A549 (cell line): ENCODE data around the gene MINDY4. TPM values are rescaled to one million over a fixed set of nuclear protein-coding genes. Genes with fewer than 3 reads are reported as not detected.

Experiments
- ATAC-seq, 2 experiments: fragments of 200-7000 bp in 1 of 2; fragments of >200 bp in 1 of 2; cut with Nextera tagmentation in 1 of 2; cut with Tn5 transposase in 1 of 2; 3 replicates each; pipeline versions ENCODE4 v1.8.0 to v1.9.1; 2018 to 2020; ENCODE audit warnings: mild to moderate bottlenecking in 1 of 2, moderate library complexity in 1 of 2
- CTCF ChIA-PET: fragments of 300-600 bp; sonication (Branson Sonifier 250); formaldehyde crosslinking; extraction: SDS; loops from one replicate; lab custom pipeline; 2021; ENCODE audit warnings: antibody characterized with exemption, inconsistent platforms; lab: Yijun Ruan, JAX
- POLR2A ChIA-PET: fragments of 350-600 bp; formaldehyde crosslinking; extraction: SDS; loops from one replicate; lab custom pipeline; 2021; ENCODE audit warnings: antibody characterized with exemption, inconsistent platforms; lab: Yijun Ruan, JAX
- DNase-seq, 2 experiments: peaks; one replicate each; pipeline versions ENCODE4 v3.0.0 to v3.0.0-alpha.2; 2011 to 2016; ENCODE audit warnings: low read depth in 1 of 2, low spot score in 1 of 2
- FAIRE-seq: peaks from 2 replicates; lab custom pipeline; 2011; peaks lifted over from hg19 to GRCh38; lab: Jason Lieb, UNC
- H3K27ac ChIP-seq, 2 experiments: fragments of >200 bp; sonication (Bioruptor Twin); formaldehyde crosslinking; 3 replicates each; pipeline ENCODE4 v1.5.1; 2016 to 2017
- H3K4me1 ChIP-seq: fragments of >200 bp; sonication (Bioruptor Twin); formaldehyde crosslinking; 3 replicates; pipeline ENCODE4 v1.6.1; 2016
- H3K4me2 ChIP-seq: fragments of >200 bp; sonication (Bioruptor Twin); formaldehyde crosslinking; 3 replicates; pipeline ENCODE4 v1.6.1; 2016
- H3K4me3 ChIP-seq: fragments of >200 bp; sonication (Bioruptor Twin); formaldehyde crosslinking; 3 replicates; pipeline ENCODE4 v1.5.1; 2016
- H3K9me3 ChIP-seq: fragments of >200 bp; sonication (Bioruptor Twin); formaldehyde crosslinking; 3 replicates; pipeline ENCODE4 v1.6.1; 2016
- BCL3 ChIP-seq: fragments of >200 bp; sonication (Bioruptor Twin); formaldehyde crosslinking; IDR thresholded peaks from 3 replicates; pipeline ENCODE4 v1.6.1; 2016
- E2F6 ChIP-seq: IDR thresholded peaks from 2 replicates; pipeline ENCODE4 v1.6.1; 2012; ENCODE audit warnings: low read depth, borderline replicate concordance
- EHF ChIP-seq: fragments of 250-450 bp; sonication (Bioruptor Pico); IDR thresholded peaks from 2 replicates; pipeline ENCODE4 v1.5.0; 2020; ENCODE audit warnings: mild to moderate bottlenecking
- ELK1 ChIP-seq: fragments of 150-350 bp; IDR thresholded peaks from 2 replicates; pipeline ENCODE4 v1.6.1; 2014; ENCODE audit warnings: low read depth, mild to moderate bottlenecking, low read length
- FOSL2 ChIP-seq, 2 experiments: fragments of 450-650 bp in 1 of 2; fragments of >200 bp in 1 of 2; sonication (Bioruptor Twin) in 1 of 2; formaldehyde crosslinking; IDR thresholded peaks; 2 replicates each; pipeline versions ENCODE4 v1.5.0 to v1.6.1; 2016 to 2020; ENCODE audit warnings: mild to moderate bottlenecking in 1 of 2, moderate library complexity in 1 of 2
- HDAC2 ChIP-seq: fragments of 200-600 bp; sonication (generic); IDR thresholded peaks from 2 replicates; pipeline ENCODE4 v1.6.1; 2016
- HES2 ChIP-seq: fragments of >200 bp; sonication (Bioruptor Twin); formaldehyde crosslinking; IDR thresholded peaks from 2 replicates; pipeline ENCODE4 v1.6.1; 2016
- HMGXB4 ChIP-seq: fragments of 250-450 bp; sonication (Bioruptor Pico); IDR thresholded peaks from 2 replicates; pipeline ENCODE4 v1.5.0; 2021; ENCODE audit warnings: mild to moderate bottlenecking, moderate library complexity, borderline replicate concordance
- HOXB5 ChIP-seq: fragments of 250-450 bp; sonication (Bioruptor Pico); IDR thresholded peaks from 2 replicates; pipeline ENCODE4 v1.5.0; 2020; ENCODE audit warnings: mild to moderate bottlenecking, moderate library complexity
- JUN ChIP-seq, 2 experiments: fragments of >200 bp; sonication (Bioruptor Twin); formaldehyde crosslinking; IDR thresholded peaks; 2 replicates in 1 of 2; 3 replicates in 1 of 2; pipeline ENCODE4 v1.6.1; 2016 to 2017
- KDM5A ChIP-seq: fragments of 200-600 bp; sonication (generic); IDR thresholded peaks from 2 replicates; pipeline ENCODE4 v1.6.1; 2016; ENCODE audit warnings: antibody characterized with exemption, mild to moderate bottlenecking
- NPAS2 ChIP-seq: fragments of 250-450 bp; sonication (Bioruptor Pico); IDR thresholded peaks from 2 replicates; pipeline ENCODE4 v1.8.0; 2022; ENCODE audit warnings: mild to moderate bottlenecking, moderate library complexity, borderline replicate concordance
- POLR2AphosphoS2 ChIP-seq: conservative IDR thresholded peaks from 2 replicates; pipeline ENCODE4 v1.6.1; 2012; ENCODE audit warnings: low read length, improper control_type of control experiment, inconsistent platforms
- RFX5 ChIP-seq: fragments of 450-650 bp; IDR thresholded peaks from 2 replicates; pipeline ENCODE4 v1.7.1; 2014; ENCODE audit warnings: antibody characterized with exemption, mild to moderate bottlenecking, moderate library complexity
- USF2 ChIP-seq: fragments of 450-650 bp; IDR thresholded peaks from 2 replicates; pipeline ENCODE4 v1.6.1; 2014; ENCODE audit warnings: antibody characterized with exemption
- ZSCAN20 ChIP-seq: fragments of 250-450 bp; sonication (Bioruptor Pico); IDR thresholded peaks from 2 replicates; pipeline ENCODE4 v1.8.0; 2022; ENCODE audit warnings: mild to moderate bottlenecking, moderate library complexity
- WGBS: methylation state at CpG from one replicate; pipeline ENCODE4 v1.1.6; 2017; ENCODE audit errors: missing lambda C conversion rate; 5-methylcytosine and 5-hydroxymethylcytosine counted together
- polyA plus RNA-seq, 4 experiments: library from polyadenylated mRNA; depleted of rRNA in 3 of 4; stranded (reverse); fragments of >200 nt; fragmentation: RNase III in 1 of 4; extraction: RNeasy Plus Mini Kit Qiagen cat#74134 plus additional on column Dnase treatment in 1 of 4; gene quantifications; 2 replicates in 3 of 4; 3 replicates in 1 of 4; pipeline ENCODE4 v1.2.3, GENCODE V29; 2011 to 2017

Gene MINDY4
- polyA plus RNA-seq, 2 of the 4 experiments (the other 2 are of a cell fraction): 1.8 to 3.6 TPM

GRCh38 chr7:30899630-30900029 is 128.4 kb downstream of the MINDY4 start:
- POLR2A ChIA-PET: no interaction called here
- WGBS: 55% methylated on average over 6 of the region's 6 CpGs
- H3K4me3 ChIP-seq: no peak overlapping the region
- no peak for DNase-seq
- FAIRE-seq: no peak
- H3K4me1 ChIP-seq: peaks cover 8% of the 10 kb centered on the region; the same call in 1 of the 3 replicates
- CTCF ChIA-PET: interaction anchor here (1.1 to 1.4 kb wide), 3 partner anchors 39 to 223 kb away, joined by 3 to 4 read pairs (median 4); no protein-coding TSS in a partner anchor
- H3K27ac ChIP-seq: no peak overlapping the region
- no peak for ATAC-seq
- TF ChIP-seq RFX5 (no peak), E2F6 (no peak), USF2 (no peak), FOSL2 (IDR thresholded peaks at IDR 0.05) (no peak), FOSL2 (CRISPR knock-in tag; IDR thresholded peaks at IDR 0.05) (no peak), HMGXB4 (CRISPR knock-in tag) (no peak), HDAC2 (no peak), NPAS2 (CRISPR knock-in tag) (no peak), EHF (CRISPR knock-in tag) (no peak), ELK1 (no peak)
- no peak overlapping the region for H3K4me2 ChIP-seq
- no peaks in the 10 kb centered on the region for H3K9me3 ChIP-seq

- no peak overlapping the region for H3K4me2 ChIP-seq
- WGBS: 61% methylated on average over 9 of the region's 9 CpGs
- FAIRE-seq: no peak
- CTCF ChIA-PET: interaction anchor here (1.2 kb wide), 1 partner anchor 223 kb away, joined by 3 read pairs; no protein-coding TSS in a partner anchor
- no peak overlapping the region for H3K27ac ChIP-seq
- TF ChIP-seq POLR2AphosphoS2: no peak
- no peak for TF ChIP-seq JUN (IDR thresholded peaks at IDR 0.05)
- TF ChIP-seq HOXB5 (CRISPR knock-in tag): no peak
- H3K4me1 ChIP-seq: peaks cover 8% of the 10 kb centered on the region; the same call in 1 of the 3 replicates
- no peak for ATAC-seq
- H3K9me3 ChIP-seq: no peaks in the 10 kb centered on the region
- H3K4me3 ChIP-seq: no peak overlapping the region
- POLR2A ChIA-PET: no interaction called here
- no peak for DNase-seq
Observed at GRCh38 chr7:30900053-30900452, 128.8 kb downstream of the MINDY4 start.

GRCh38 chr7:30900803-30901362 is 129.7 kb downstream of the MINDY4 start:
- no peak overlapping the region for H3K4me2 ChIP-seq
- WGBS: 77% methylated on average over 11 of the region's 11 CpGs
- H3K4me3 ChIP-seq: no peak overlapping the region
- no peaks in the 10 kb centered on the region for H3K9me3 ChIP-seq
- TF ChIP-seq ZSCAN20 (CRISPR knock-in tag) (no peak), KDM5A (no peak), BCL3 (no peak), HES2 (no peak)
- ATAC-seq (no peak), FAIRE-seq (no peak), DNase-seq (no peak)
- ChIA-PET CTCF (interaction anchor here (0.8 kb wide), 1 partner anchor 20 kb away, joined by 3 read pairs; no protein-coding TSS in a partner anchor), POLR2A (no interaction called here)
- peaks cover 11% of the 10 kb centered on the region; the same call in 2 of the 3 replicates for H3K4me1 ChIP-seq
- no peak overlapping the region for H3K27ac ChIP-seq
